IMR-90 (cell line): ENCODE results near the gene CAV2. TPM values are rescaled to one million over a fixed set of nuclear protein-coding genes. Genes with fewer than 3 reads are reported as not detected.

ENCODE experiments used
- ATAC-seq: fragments of 200-7000 bp; cut with Tn5 transposase; 2 replicates; pipeline ENCODE4 v1.9.1; 2020; ENCODE audit warnings: low read depth, mild to moderate bottlenecking, moderate library complexity
- BruUV-seq: library from RNA; stranded (reverse); fragments of 400-500 nt; replicated peaks from 2 replicates; lab custom pipeline; 2021; lab: Mats Ljungman, UMichigan
- CTCF ChIA-PET: fragments of 300-600 bp; formaldehyde crosslinking; extraction: SDS; loops from one replicate; lab custom pipeline; 2021; ENCODE audit warnings: antibody characterized with exemption; lab: Yijun Ruan, JAX
- POLR2A ChIA-PET: fragments of 300-600 bp; sonication (Branson Sonifier 250); formaldehyde crosslinking; loops from one replicate; lab custom pipeline; 2022; ENCODE audit warnings: antibody characterized with exemption; ENCODE audit not compliant: unreplicated experiment; lab: Charles Lee
- DNase-seq: peaks from one replicate; pipeline ENCODE4 v3.0.0; 2013
- H2AFZ ChIP-seq: replicated peaks from 2 replicates; pipeline ENCODE3; 2013; ENCODE audit warnings: low read length, mild to moderate bottlenecking; ENCODE audit not compliant: poor library complexity
- H2AK5ac ChIP-seq: 2 replicates; pipeline ENCODE4 v1.6.1; 2013; ENCODE audit warnings: low read depth, low read length, inconsistent platforms
- H2AK9ac ChIP-seq: replicated peaks from 2 replicates; pipeline ENCODE3; 2013; ENCODE audit warnings: mild to moderate bottlenecking, low read depth, low read length, moderate library complexity; ENCODE audit not compliant: poor library complexity
- H2BK120ac ChIP-seq: 2 replicates; pipeline ENCODE4 v1.6.1; 2013; ENCODE audit warnings: low read depth, low read length, inconsistent platforms
- H2BK15ac ChIP-seq: 3 replicates; pipeline ENCODE4 v1.6.1; 2013; ENCODE audit warnings: low read depth, low read length, inconsistent platforms
- H2BK20ac ChIP-seq: 2 replicates; pipeline ENCODE4 v1.6.1; 2013; ENCODE audit warnings: low read depth, mild to moderate bottlenecking, inconsistent platforms, low read length, moderate library complexity
- H2BK5ac ChIP-seq: 2 replicates; pipeline ENCODE4 v1.6.1; 2013; ENCODE audit warnings: mild to moderate bottlenecking, low read depth, low read length, inconsistent platforms; ENCODE audit not compliant: poor library complexity, severe bottlenecking
- H3K14ac ChIP-seq: replicated peaks from 2 replicates; pipeline ENCODE4 v1.6.1; 2013; ENCODE audit warnings: low read depth, low read length, inconsistent platforms
- H3K18ac ChIP-seq: 2 replicates; pipeline ENCODE4 v1.6.1; 2013; ENCODE audit warnings: low read depth, low read length, control low read depth
- H3K23ac ChIP-seq: 2 replicates; pipeline ENCODE4 v1.6.1; 2013; ENCODE audit warnings: low read depth, low read length, inconsistent platforms
- H3K27ac ChIP-seq: 2 replicates; pipeline ENCODE4 v1.5.1; 2013; ENCODE audit warnings: mild to moderate bottlenecking, control low read depth, low read length; ENCODE audit not compliant: insufficient read depth
- H3K27me3 ChIP-seq: 2 replicates; pipeline ENCODE4 v1.6.1; 2013; ENCODE audit warnings: low read length; ENCODE audit not compliant: control insufficient read depth, insufficient read depth
- H3K36me3 ChIP-seq: 2 replicates; pipeline ENCODE4 v1.6.1; 2013; ENCODE audit warnings: low read length, mixed read lengths; ENCODE audit not compliant: control insufficient read depth, insufficient read depth
- H3K4ac ChIP-seq: 2 replicates; pipeline ENCODE4 v1.6.1; 2013; ENCODE audit warnings: low read depth, low read length, inconsistent platforms
- H3K4me1 ChIP-seq: 2 replicates; pipeline ENCODE4 v1.6.1; 2013; ENCODE audit warnings: low read length, mixed read lengths; ENCODE audit not compliant: control insufficient read depth, insufficient read depth
- H3K4me2 ChIP-seq: 2 replicates; pipeline ENCODE4 v1.6.1; 2013; ENCODE audit warnings: low read depth, mild to moderate bottlenecking, control low read depth, low read length, moderate library complexity
- H3K4me3 ChIP-seq: 2 replicates; pipeline ENCODE4 v1.5.1; 2013; ENCODE audit warnings: low read depth, mild to moderate bottlenecking, control low read depth, low read length, moderate library complexity; ENCODE audit not compliant: insufficient read depth
- H3K56ac ChIP-seq: 2 replicates; pipeline ENCODE4 v1.6.1; 2013; ENCODE audit warnings: low read length, inconsistent platforms; ENCODE audit not compliant: insufficient read depth; ENCODE audit errors: extremely low read depth
- H3K79me1 ChIP-seq, 2 experiments: 2 replicates each; pipeline ENCODE4 v1.6.1; 2013; ENCODE audit warnings: low read length in 2 of 2, inconsistent platforms in 1 of 2, low read depth in 1 of 2
- H3K9ac ChIP-seq: 2 replicates; pipeline ENCODE4 v1.6.1; 2013; ENCODE audit warnings: low read depth, low read length, control low read depth
- H3K9me1 ChIP-seq: 2 replicates; pipeline ENCODE4 v1.6.1; 2013; ENCODE audit warnings: low read length, inconsistent platforms; ENCODE audit not compliant: insufficient read depth
- H3K9me3 ChIP-seq: 2 replicates; pipeline ENCODE4 v1.6.1; 2013; ENCODE audit warnings: low read length; ENCODE audit not compliant: control insufficient read depth, insufficient read depth
- H4K20me1 ChIP-seq: 2 replicates; pipeline ENCODE4 v1.6.1; 2013; ENCODE audit warnings: low read length, inconsistent platforms; ENCODE audit not compliant: insufficient read depth
- H4K5ac ChIP-seq: 2 replicates; pipeline ENCODE4 v1.6.1; 2013; ENCODE audit warnings: mild to moderate bottlenecking, low read depth, low read length, control low read depth
- H4K8ac ChIP-seq, 2 experiments: 2 replicates each; pipeline ENCODE4 v1.6.1; 2013; ENCODE audit warnings: low read depth in 2 of 2, low read length in 2 of 2, control low read depth in 1 of 2, inconsistent platforms in 1 of 2
- H4K91ac ChIP-seq: 2 replicates; pipeline ENCODE4 v1.6.1; 2013; ENCODE audit warnings: low read depth, low read length, inconsistent platforms; ENCODE audit not compliant: insufficient read depth
- BHLHE40 ChIP-seq: fragments of 150-350 bp; IDR thresholded peaks from 2 replicates; pipeline ENCODE4 v1.6.1; 2016; ENCODE audit warnings: mild to moderate bottlenecking, low read depth, low read length
- CEBPB ChIP-seq: IDR thresholded peaks from 2 replicates; pipeline ENCODE4 v1.6.1; 2012; ENCODE audit warnings: low read depth, low read length, improper control_type of control experiment
- CHD1 ChIP-seq: IDR thresholded peaks from 2 replicates; pipeline ENCODE4 v1.6.1; 2012; ENCODE audit warnings: low read depth, low read length, improper control_type of control experiment
- CTCF ChIP-seq: conservative IDR thresholded peaks from 2 replicates; pipeline ENCODE4 v1.5.1; 2012; ENCODE audit warnings: mild to moderate bottlenecking, low read depth, low read length, improper control_type of control experiment
- ELK1 ChIP-seq: fragments of 150-350 bp; IDR thresholded peaks from 2 replicates; pipeline ENCODE4 v1.6.1; 2016; ENCODE audit warnings: low read depth, mild to moderate bottlenecking, low read length, moderate library complexity, borderline replicate concordance
- FOS ChIP-seq: fragments of 150-350 bp; IDR thresholded peaks from 2 replicates; pipeline ENCODE4 v1.6.1; 2016; ENCODE audit warnings: low read depth, low read length
- MAFK ChIP-seq: IDR thresholded peaks from 2 replicates; pipeline ENCODE4 v1.6.1; 2012; ENCODE audit warnings: low read depth, low read length, improper control_type of control experiment
- MAZ ChIP-seq: IDR thresholded peaks from 2 replicates; pipeline ENCODE4 v1.6.1; 2012; ENCODE audit warnings: low read depth, mild to moderate bottlenecking, low read length, improper control_type of control experiment, moderate library complexity, borderline replicate concordance
- MXI1 ChIP-seq: IDR thresholded peaks from 2 replicates; pipeline ENCODE4 v1.6.1; 2012; ENCODE audit warnings: low read depth, mild to moderate bottlenecking, low read length, moderate library complexity, borderline replicate concordance
- NFE2L2 ChIP-seq: fragments of 150-350 bp; IDR thresholded peaks from 2 replicates; pipeline ENCODE4 v1.6.1; 2016; ENCODE audit warnings: low read depth, mild to moderate bottlenecking, low read length
- POLR2A ChIP-seq: IDR thresholded peaks from 2 replicates; pipeline ENCODE4 v1.6.1; 2012; ENCODE audit warnings: mild to moderate bottlenecking, low read depth, low read length
- RAD21 ChIP-seq: IDR thresholded peaks from 2 replicates; pipeline ENCODE4 v1.6.1; 2012; ENCODE audit warnings: low read length, improper control_type of control experiment
- RCOR1 ChIP-seq: IDR thresholded peaks from 2 replicates; pipeline ENCODE4 v1.6.1; 2012; ENCODE audit warnings: mild to moderate bottlenecking, low read length, improper control_type of control experiment; ENCODE audit not compliant: insufficient replicate concordance
- RFX5 ChIP-seq: IDR thresholded peaks from 2 replicates; pipeline ENCODE4 v1.8.0; 2012; ENCODE audit warnings: low read depth, mild to moderate bottlenecking, low read length, moderate library complexity
- SMC3 ChIP-seq: fragments of 150-350 bp; IDR thresholded peaks from 2 replicates; pipeline ENCODE4 v1.6.1; 2016; ENCODE audit warnings: low read depth, mild to moderate bottlenecking, antibody characterized with exemption, low read length, moderate library complexity
- WGBS, 2 experiments: methylation state at CpG; one replicate each; pipeline versions ENCODE4 v1.1.5 to v1.1.7; 2013; ENCODE audit warnings: missing lambda C conversion rate in 2 of 2; ENCODE audit not compliant: insufficient read length in 1 of 2; ENCODE audit errors: extremely low coverage in 2 of 2; 5-methylcytosine and 5-hydroxymethylcytosine counted together
- dilution Hi-C: fragments of 300-500 bp; cut with HindIII; formaldehyde crosslinking; loops from one replicate; pipeline ENCODE4 v1.14.3; 2018; ENCODE audit warnings: low sequenced_read_pairs; ENCODE audit not compliant: unreplicated experiment
- in situ Hi-C: fragments of 300-500 bp; cut with MboI; formaldehyde crosslinking; loops from 3 replicates; pipeline ENCODE4 v1.14.3; 2019; ENCODE audit warnings: low sequenced_read_pairs, inconsistent platforms, mixed read lengths
- intact Hi-C: fragments of 100-400 bp; cut with micrococcal nuclease; formaldehyde crosslinking; loops from 2 replicates; pipeline ENCODE4 v1.10.0; 2022
- polyA plus RNA-seq, 3 experiments: library from polyadenylated mRNA; depleted of rRNA; stranded (reverse); fragments of >200 nt; gene quantifications; 2 replicates each; pipeline ENCODE4 v1.2.3, GENCODE V29; 2012; ENCODE audit warnings: low replicate concordance in 1 of 3
- total RNA-seq: library from RNA; depleted of rRNA; stranded (reverse); fragments of >200 nt; gene quantifications from 2 replicates; pipeline ENCODE4 v1.2.3, GENCODE V29; 2012
- TF ChIP-seq, protein P1 (sequence below): fragments of 150-350 bp; IDR thresholded peaks from 2 replicates; pipeline ENCODE4 v1.6.1; 2017; ENCODE audit warnings: mild to moderate bottlenecking, antibody characterized with exemption, low read length, low read depth

CAV2 gene
- total and polyA plus RNA-seq, 2 of the 4 experiments (the other 2 are of a cell fraction): 199 to 265 TPM

DNA sequence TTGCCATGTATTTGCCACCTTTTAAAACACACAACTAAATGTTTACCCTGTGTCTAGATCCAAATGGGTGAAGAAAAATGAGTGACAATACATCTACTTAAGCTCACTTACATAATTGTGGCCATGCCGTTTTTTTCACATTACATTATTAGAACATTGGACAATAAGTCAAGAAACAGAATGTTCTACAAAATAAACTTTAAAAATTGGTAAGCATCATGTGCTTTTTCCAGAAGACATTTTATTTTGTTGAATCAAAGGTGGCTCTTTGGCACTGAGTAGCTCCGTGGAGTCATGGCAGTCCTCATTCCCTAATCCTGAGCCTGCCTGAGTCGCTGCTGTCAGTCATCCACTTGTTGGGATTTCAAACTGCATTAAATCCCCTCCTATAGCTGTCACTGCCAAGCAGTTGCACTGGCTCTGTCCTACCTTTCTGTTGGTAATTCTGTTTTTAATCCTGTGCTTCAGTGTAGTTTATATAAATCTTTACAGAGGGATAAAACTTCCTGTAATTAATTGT is 57.6 kb downstream of the CAV2 start:
- Histone ChIP-seq H3K56ac (no peak overlapping the region), H2AK5ac (peak overlapping the region; percentile 35; the same call in 1 of the 2 replicates), H2AFZ (no peak overlapping the region), H3K4me3 (no peak overlapping the region), H3K79me1 (peaks cover 22 to 71% of the 10 kb centered on the region in 2 experiments), H3K36me3 (peaks cover 29% of the 10 kb centered on the region), H2BK20ac (no peak overlapping the region), H3K4me1 (peaks cover 15% of the 10 kb centered on the region), H3K9me3 (no peaks in the 10 kb centered on the region), H3K27ac (no peak overlapping the region), H3K23ac (no peak overlapping the region), H2BK5ac (no peak overlapping the region), H3K27me3 (no peaks in the 10 kb centered on the region), H4K91ac (no peak overlapping the region), H3K9me1 (peaks cover 23% of the 10 kb centered on the region), H3K4me2 (no peak overlapping the region), H3K9ac (no peak overlapping the region), H3K4ac (no peak overlapping the region), H2BK120ac (no peak overlapping the region), H2AK9ac (no peak overlapping the region), H4K8ac (no peak overlapping the region), H3K14ac (no peak overlapping the region), H2BK15ac (no peak overlapping the region), H4K5ac (no peak overlapping the region), H3K18ac (no peak overlapping the region), H4K20me1 (peaks cover 20% of the 10 kb centered on the region)
- DNase-seq (no peak), ATAC-seq (no peak)
- POLR2A ChIA-PET: no interaction called here
- no TSS peak for BruUV-seq
- TF ChIP-seq SMC3 (no peak), RFX5 (no peak), NFE2L2 (no peak), RAD21 (no peak), BHLHE40 (no peak), MAZ (no peak), MAFK (no peak), MXI1 (no peak), CEBPB (no peak), CTCF (no peak), RCOR1 (no peak), FOS (no peak), CHD1 (no peak), POLR2A (no peak), ELK1 (no peak)
- TF ChIP-seq, protein P1, sequence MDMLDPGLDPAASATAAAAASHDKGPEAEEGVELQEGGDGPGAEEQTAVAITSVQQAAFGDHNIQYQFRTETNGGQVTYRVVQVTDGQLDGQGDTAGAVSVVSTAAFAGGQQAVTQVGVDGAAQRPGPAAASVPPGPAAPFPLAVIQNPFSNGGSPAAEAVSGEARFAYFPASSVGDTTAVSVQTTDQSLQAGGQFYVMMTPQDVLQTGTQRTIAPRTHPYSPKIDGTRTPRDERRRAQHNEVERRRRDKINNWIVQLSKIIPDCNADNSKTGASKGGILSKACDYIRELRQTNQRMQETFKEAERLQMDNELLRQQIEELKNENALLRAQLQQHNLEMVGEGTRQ: no peak
- CTCF ChIA-PET: no interaction called here
- in situ Hi-C loops: no loop called here
- intact Hi-C loops: no loop called here
- dilution Hi-C loops: no loop called here
- 80% methylated on average over 1 of the region's 3 CpGs; no CpG with 5 or more reads in 1 of the 2 experiments for WGBS, 2 experiments
